ENCODE results near the gene FAM221B.

Gene FAM221B, protein sequence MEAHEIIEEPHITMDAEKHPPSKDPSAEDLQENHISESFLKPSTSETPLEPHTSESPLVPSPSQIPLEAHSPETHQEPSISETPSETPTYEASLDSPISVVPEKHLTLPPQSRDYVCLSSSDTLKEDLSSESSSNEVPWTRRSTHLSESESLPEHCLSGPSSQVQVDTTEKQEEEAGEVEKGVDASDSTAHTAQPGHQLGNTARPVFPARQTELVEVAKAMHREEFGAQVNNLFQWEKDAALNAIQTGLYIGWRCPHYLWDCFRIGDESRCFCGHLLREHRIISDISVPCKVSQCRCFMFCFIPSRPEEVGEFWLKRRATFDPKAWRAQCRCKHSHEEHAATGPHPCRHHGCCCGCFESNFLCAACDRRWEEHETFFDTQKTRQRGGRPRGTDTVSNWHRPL

DNA sequence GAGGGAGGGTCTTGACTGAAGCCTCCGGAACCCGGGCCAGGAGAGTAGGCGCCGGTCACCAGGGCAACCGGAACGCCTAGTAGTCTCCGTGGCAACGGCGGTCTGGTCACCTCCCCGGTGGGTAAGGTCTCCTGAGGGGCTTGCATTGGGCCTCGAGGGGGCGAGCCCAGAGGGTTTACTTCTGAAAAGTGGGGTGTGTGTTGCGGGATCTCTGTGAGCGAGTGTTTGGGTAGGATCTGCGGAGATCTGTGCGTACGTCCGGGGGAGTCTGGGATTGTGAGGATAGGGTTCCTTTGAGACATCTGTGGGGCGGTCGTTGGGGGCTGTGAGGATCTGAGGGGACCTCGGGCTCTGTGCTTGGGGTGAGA lies at the start of gene FAM221B:
Gene FAM221B, minus strand, starts transcription at position 17 of the 368 bp plus-strand sequence. CDS start 2,571 bp downstream, outside the sequence.
- TF ChIP-seq, protein P1, sequence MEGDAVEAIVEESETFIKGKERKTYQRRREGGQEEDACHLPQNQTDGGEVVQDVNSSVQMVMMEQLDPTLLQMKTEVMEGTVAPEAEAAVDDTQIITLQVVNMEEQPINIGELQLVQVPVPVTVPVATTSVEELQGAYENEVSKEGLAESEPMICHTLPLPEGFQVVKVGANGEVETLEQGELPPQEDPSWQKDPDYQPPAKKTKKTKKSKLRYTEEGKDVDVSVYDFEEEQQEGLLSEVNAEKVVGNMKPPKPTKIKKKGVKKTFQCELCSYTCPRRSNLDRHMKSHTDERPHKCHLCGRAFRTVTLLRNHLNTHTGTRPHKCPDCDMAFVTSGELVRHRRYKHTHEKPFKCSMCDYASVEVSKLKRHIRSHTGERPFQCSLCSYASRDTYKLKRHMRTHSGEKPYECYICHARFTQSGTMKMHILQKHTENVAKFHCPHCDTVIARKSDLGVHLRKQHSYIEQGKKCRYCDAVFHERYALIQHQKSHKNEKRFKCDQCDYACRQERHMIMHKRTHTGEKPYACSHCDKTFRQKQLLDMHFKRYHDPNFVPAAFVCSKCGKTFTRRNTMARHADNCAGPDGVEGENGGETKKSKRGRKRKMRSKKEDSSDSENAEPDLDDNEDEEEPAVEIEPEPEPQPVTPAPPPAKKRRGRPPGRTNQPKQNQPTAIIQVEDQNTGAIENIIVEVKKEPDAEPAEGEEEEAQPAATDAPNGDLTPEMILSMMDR (IDR thresholded peaks at IDR 0.05; ENCODE audit: control extremely low read depth, extremely low read depth, low read depth, missing control alignments), result no peak
- ChIA-PET CTCF (interaction anchor here (1.0 to 5.0 kb wide), 9 partner anchors 11 to 171 kb away, joined by 3 to 63 read pairs (median 3); partner anchors contain the start of genes CCDC107, RMRP and SPAG8), POLR2A (interaction anchor here (0.7 to 1.0 kb wide), 3 partner anchors 13 to 96 kb away, joined by 3 read pairs; partner anchors contain the start of genes CREB3 and TLN1)
- no peak for DNase-seq (ENCODE audit: extremely low spot score)

DNA sequence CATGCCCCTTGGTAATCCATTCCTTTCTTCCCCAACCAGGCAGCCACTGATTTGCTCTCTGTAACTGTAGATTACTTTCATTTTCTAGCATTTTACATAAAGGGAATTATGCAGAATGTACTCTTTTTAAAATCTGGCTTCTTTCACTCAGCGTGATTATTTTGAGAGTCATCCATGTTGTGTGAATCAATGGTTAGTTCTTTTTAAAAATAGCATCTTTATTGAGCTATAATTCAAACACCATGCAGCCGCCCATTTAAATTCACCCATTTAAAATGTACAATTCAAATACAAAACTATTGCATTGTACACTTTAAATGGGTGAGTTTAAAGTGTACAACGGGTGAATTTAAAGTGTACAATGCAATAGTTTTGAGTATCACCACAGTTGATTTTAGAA lies 44.0 kb upstream of the FAM221B start:
- ChIA-PET CTCF (interaction anchor here (0.6 to 1.3 kb wide), 3 partner anchors 10 to 46 kb away, joined by 3 to 5 read pairs (median 4); no protein-coding TSS in a partner anchor), POLR2A (no interaction called here)
- DNase-seq (ENCODE audit: extremely low spot score), result no peak
- TF ChIP-seq, protein P1 (IDR thresholded peaks at IDR 0.05; ENCODE audit: control extremely low read depth, extremely low read depth, low read depth, missing control alignments), result no peak

DNA sequence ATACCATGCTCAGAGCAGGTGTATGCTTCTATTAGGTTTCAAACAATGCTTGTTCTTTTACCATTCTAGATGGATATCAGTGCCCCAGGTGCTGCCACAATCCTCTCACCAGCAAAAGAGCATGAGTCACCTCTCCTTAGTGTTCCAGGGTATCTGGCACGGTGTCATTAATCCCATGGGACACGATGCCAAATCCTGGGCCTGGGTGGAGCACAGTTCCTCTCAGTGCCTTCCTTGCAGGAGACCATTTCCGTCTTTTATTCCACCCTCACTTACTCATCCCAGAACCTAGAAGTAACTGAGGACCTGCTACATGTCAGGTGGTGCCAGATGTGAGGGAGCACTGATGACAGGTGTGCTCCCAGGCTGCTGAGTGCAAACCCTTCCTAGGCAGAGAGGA lies 43.0 kb upstream of the FAM221B start:
- DNase-seq (ENCODE audit: extremely low spot score), result no peak
- ChIA-PET POLR2A (no interaction called here), CTCF (interaction anchor here (1.4 to 4.2 kb wide), 2 partner anchors 27 to 45 kb away, joined by 3 to 15 read pairs; no protein-coding TSS in a partner anchor)
- TF ChIP-seq, protein P1 (IDR thresholded peaks at IDR 0.05; ENCODE audit: control extremely low read depth, extremely low read depth, low read depth, missing control alignments), result no peak

DNA sequence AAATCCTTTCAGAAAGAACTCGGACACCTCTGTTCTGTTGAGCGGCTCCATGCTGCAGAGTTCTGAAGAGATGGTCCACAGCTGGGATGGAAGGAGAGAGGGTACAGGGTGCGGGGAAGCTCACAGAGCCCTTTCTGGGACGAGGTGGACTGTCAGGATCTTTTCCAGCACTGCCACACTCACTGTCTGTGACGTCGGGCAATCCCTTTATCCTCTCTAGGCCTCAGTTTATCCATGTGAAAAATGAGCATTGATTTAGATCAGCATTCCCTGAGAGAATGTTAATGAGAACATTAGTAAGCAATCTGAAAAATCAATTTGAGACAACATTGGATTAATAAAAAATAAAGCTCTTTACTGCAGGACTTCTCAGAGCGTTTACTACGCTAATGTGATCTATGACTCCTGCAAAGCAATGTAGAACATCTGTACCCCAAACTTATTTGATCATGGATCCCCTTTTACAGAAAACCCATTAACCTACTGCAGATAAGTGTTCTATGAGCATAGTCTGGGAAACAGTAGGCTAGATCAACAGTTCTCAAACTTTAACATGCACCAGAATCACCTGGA lies 41.9 kb upstream of the FAM221B start, which contains the start of gene OR13J1:
Gene OR13J1, minus strand, starts transcription at position 51 of the 573 bp plus-strand sequence. Its CDS starts 0 bp downstream, at position 51.
- POLR2A ChIA-PET, result no interaction called here
- DNase-seq (ENCODE audit: extremely low spot score), result no peak
- CTCF ChIA-PET, result interaction anchor here (1.4 to 4.2 kb wide), 2 partner anchors 26 to 44 kb away, joined by 3 to 15 read pairs; no protein-coding TSS in a partner anchor
- TF ChIP-seq, protein P1 (IDR thresholded peaks at IDR 0.05; ENCODE audit: control extremely low read depth, extremely low read depth, low read depth, missing control alignments), result no peak

DNA sequence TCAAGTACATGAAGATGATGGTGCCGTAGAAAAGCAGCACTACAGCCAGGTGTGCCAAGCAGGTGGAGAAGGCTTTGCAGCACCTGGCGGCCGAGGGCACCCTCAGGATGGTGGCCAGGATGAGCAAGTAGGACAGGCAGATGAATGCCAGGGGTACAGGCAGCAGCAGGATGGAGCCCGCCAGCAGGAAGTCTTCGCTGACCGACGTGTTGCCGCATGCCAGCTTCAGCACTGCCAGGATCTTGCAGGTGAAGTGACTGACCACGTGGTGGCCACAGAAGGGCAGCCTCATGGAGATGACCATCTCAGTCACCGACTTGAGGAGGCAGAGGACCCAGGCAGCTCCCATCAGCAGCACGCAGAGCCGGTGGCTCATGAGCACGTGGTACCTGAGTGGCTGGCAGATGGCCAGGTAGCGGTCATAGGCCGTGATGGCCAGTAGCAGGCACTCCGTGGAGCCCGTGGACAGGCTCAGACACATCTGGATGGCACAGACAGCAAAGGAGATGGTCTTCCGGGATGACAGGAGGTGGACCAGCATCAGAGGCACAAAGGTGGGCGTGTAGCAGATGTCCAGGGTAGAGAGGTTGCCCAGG lies 41.2 kb upstream of the FAM221B start:
- no peak for DNase-seq (ENCODE audit: extremely low spot score)
- ChIA-PET POLR2A (no interaction called here), CTCF (interaction anchor here (1.4 to 4.2 kb wide), 3 partner anchors 13 to 43 kb away, joined by 3 to 15 read pairs (median 8); no protein-coding TSS in a partner anchor)
- TF ChIP-seq, protein P1 (IDR thresholded peaks at IDR 0.05; ENCODE audit: control extremely low read depth, extremely low read depth, low read depth, missing control alignments), result no peak

DNA sequence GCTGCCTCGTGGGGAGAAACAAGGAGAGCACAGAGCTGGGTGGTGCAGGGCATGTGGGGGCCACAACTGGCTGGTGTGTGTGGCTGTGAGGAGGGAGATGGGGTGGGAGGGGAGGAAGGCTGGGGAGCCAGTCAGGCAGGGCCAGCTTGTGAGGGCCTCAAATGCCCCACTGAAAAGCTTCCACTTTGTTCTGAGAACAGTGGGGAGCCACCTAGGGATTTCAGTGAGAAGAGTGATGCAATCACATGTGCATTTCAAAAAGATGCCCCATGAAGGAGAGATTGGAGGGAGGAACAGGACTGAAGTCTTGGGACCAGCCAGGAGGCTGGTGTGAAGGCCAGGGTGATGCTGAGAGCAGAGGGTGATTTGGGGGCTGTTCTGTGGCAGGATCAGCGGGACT lies 40.4 kb upstream of the FAM221B start:
- ChIA-PET POLR2A (no interaction called here), CTCF (interaction anchor here (1.8 to 4.2 kb wide), 2 partner anchors 13 to 42 kb away, joined by 8 to 15 read pairs; no protein-coding TSS in a partner anchor)
- TF ChIP-seq, protein P1 (IDR thresholded peaks at IDR 0.05; ENCODE audit: control extremely low read depth, extremely low read depth, low read depth, missing control alignments), result no peak

More for the DNA sequence above, 40.4 kb upstream of the FAM221B start:
- peak; percentile 9 for DNase-seq (ENCODE audit: extremely low spot score)
